Suppressor macrophage treated with lipopolysaccharide for 1 hour (primary cell): ENCODE measurements around the gene ZSCAN5B.

Source experiments
- DNase-seq, 3 donors: peaks; one replicate each; pipeline ENCODE4 v3.0.0-alpha.2; 2020 to 2022

The ZSCAN5B gene

GRCh38 chr19:56142897-56143434, 54.6 kb downstream of the ZSCAN5B start:
- no peak for DNase-seq

- no peak for DNase-seq
Observed at GRCh38 chr19:56142087-56142787, 55.3 kb downstream of the ZSCAN5B start.

GRCh38 chr19:56141417-56141993, 56.1 kb downstream of the ZSCAN5B start:
- no peak for DNase-seq

GRCh38 chr19:56140583-56141416, 56.8 kb downstream of the ZSCAN5B start, which contains the start of gene ZNF444:
TSS of gene ZNF444 (plus strand) at chr19:56141287. CDS start at chr19:56146912, 5,625 bp downstream.
- peak; percentile 99 for DNase-seq

- DNase-seq = peak; percentile 31 to 46 (median 42)
Observed at GRCh38 chr19:56139847-56140582, 57.6 kb downstream of the ZSCAN5B start.
